Measurements from ENCODE around the gene WRNIP1.

The WRNIP1 gene

GRCh38 chr6:2784930-2785329 is 19.7 kb downstream of the WRNIP1 start:
- H3K4me3 ChIP-seq (ENCODE audit: low read depth, low read length), result no peak overlapping the region
- peaks cover 8% of the 10 kb centered on the region for H3K4me1 ChIP-seq (ENCODE audit: control insufficient read depth, insufficient read depth, low read length, unreplicated experiment)
- H3K27me3 ChIP-seq (ENCODE audit: insufficient read depth, low read length), result no peaks in the 10 kb centered on the region
- H3K79me2 ChIP-seq (ENCODE audit: control insufficient read depth, insufficient read depth, low read length, unreplicated experiment), result peaks cover 6% of the 10 kb centered on the region
- H3K36me3 ChIP-seq (ENCODE audit: insufficient read depth, low read length), result no peaks in the 10 kb centered on the region; the same call in 1 of the 2 replicates
- H2AFZ ChIP-seq (ENCODE audit: low read length, unreplicated experiment), result no peak overlapping the region
- H3K27ac ChIP-seq (ENCODE audit: low read depth, low read length), result no peak overlapping the region

GRCh38 chr6:2786269-2786668 is 21.1 kb downstream of the WRNIP1 start:
- no peaks in the 10 kb centered on the region for H3K79me2 ChIP-seq (ENCODE audit: control insufficient read depth, insufficient read depth, low read length, unreplicated experiment)
- no peaks in the 10 kb centered on the region; the same call in 1 of the 2 replicates for H3K36me3 ChIP-seq (ENCODE audit: insufficient read depth, low read length)
- no peaks in the 10 kb centered on the region for H3K27me3 ChIP-seq (ENCODE audit: insufficient read depth, low read length)
- no peak overlapping the region for H3K4me3 ChIP-seq (ENCODE audit: low read depth, low read length)
- peaks cover 22% of the 10 kb centered on the region for H3K4me1 ChIP-seq (ENCODE audit: control insufficient read depth, insufficient read depth, low read length, unreplicated experiment)
- no peak overlapping the region for H2AFZ ChIP-seq (ENCODE audit: low read length, unreplicated experiment)
- H3K27ac ChIP-seq (ENCODE audit: low read depth, low read length), result no peak overlapping the region

GRCh38 chr6:2790588-2791449 is 25.6 kb downstream of the WRNIP1 start:
- Histone ChIP-seq H3K4me3 (ENCODE audit: low read depth, low read length) (peak overlapping the region; percentile 67), H3K36me3 (ENCODE audit: insufficient read depth, low read length) (no peaks in the 10 kb centered on the region), H2AFZ (ENCODE audit: low read length, unreplicated experiment) (peak overlapping the region; percentile 85), H3K4me1 (ENCODE audit: control insufficient read depth, insufficient read depth, low read length, unreplicated experiment) (peaks cover 26% of the 10 kb centered on the region), H3K79me2 (ENCODE audit: control insufficient read depth, insufficient read depth, low read length, unreplicated experiment) (no peaks in the 10 kb centered on the region), H3K27ac (ENCODE audit: low read depth, low read length) (peak overlapping the region; percentile 98), H3K27me3 (ENCODE audit: insufficient read depth, low read length) (no peaks in the 10 kb centered on the region)

GRCh38 chr6:2791450-2791974 is 26.3 kb downstream of the WRNIP1 start:
- Histone ChIP-seq H3K79me2 (ENCODE audit: control insufficient read depth, insufficient read depth, low read length, unreplicated experiment) (no peaks in the 10 kb centered on the region), H3K27me3 (ENCODE audit: insufficient read depth, low read length) (no peaks in the 10 kb centered on the region), H3K36me3 (ENCODE audit: insufficient read depth, low read length) (no peaks in the 10 kb centered on the region), H3K27ac (ENCODE audit: low read depth, low read length) (peak overlapping the region; percentile 98), H3K4me3 (ENCODE audit: low read depth, low read length) (no peak overlapping the region), H3K4me1 (ENCODE audit: control insufficient read depth, insufficient read depth, low read length, unreplicated experiment) (peaks cover 26% of the 10 kb centered on the region), H2AFZ (ENCODE audit: low read length, unreplicated experiment) (no peak overlapping the region)

GRCh38 chr6:2792330-2793110 is 27.3 kb downstream of the WRNIP1 start:
- Histone ChIP-seq H3K27me3 (ENCODE audit: insufficient read depth, low read length) (no peaks in the 10 kb centered on the region), H3K79me2 (ENCODE audit: control insufficient read depth, insufficient read depth, low read length, unreplicated experiment) (no peaks in the 10 kb centered on the region), H3K36me3 (ENCODE audit: insufficient read depth, low read length) (no peaks in the 10 kb centered on the region), H3K4me3 (ENCODE audit: low read depth, low read length) (no peak overlapping the region), H3K4me1 (ENCODE audit: control insufficient read depth, insufficient read depth, low read length, unreplicated experiment) (peaks cover 26% of the 10 kb centered on the region), H2AFZ (ENCODE audit: low read length, unreplicated experiment) (no peak overlapping the region), H3K27ac (ENCODE audit: low read depth, low read length) (no peak overlapping the region)

GRCh38 chr6:2793534-2794151 is 28.4 kb downstream of the WRNIP1 start:
- Histone ChIP-seq H3K36me3 (ENCODE audit: insufficient read depth, low read length) (no peaks in the 10 kb centered on the region), H3K27ac (ENCODE audit: low read depth, low read length) (no peak overlapping the region)

GRCh38 chr6:2794171-2794730 is 29.1 kb downstream of the WRNIP1 start:
- Histone ChIP-seq H2AFZ (ENCODE audit: low read length, unreplicated experiment) (no peak overlapping the region), H3K36me3 (ENCODE audit: insufficient read depth, low read length) (no peaks in the 10 kb centered on the region), H3K27ac (ENCODE audit: low read depth, low read length) (no peak overlapping the region), H3K27me3 (ENCODE audit: insufficient read depth, low read length) (no peaks in the 10 kb centered on the region), H3K4me1 (ENCODE audit: control insufficient read depth, insufficient read depth, low read length, unreplicated experiment) (peaks cover 22% of the 10 kb centered on the region), H3K79me2 (ENCODE audit: control insufficient read depth, insufficient read depth, low read length, unreplicated experiment) (no peaks in the 10 kb centered on the region), H3K4me3 (ENCODE audit: low read depth, low read length) (no peak overlapping the region)

More at GRCh38 chr6:2793534-2794151, 28.4 kb downstream of the WRNIP1 start:
- no peaks in the 10 kb centered on the region for H3K27me3 ChIP-seq (ENCODE audit: insufficient read depth, low read length)
- peaks cover 26% of the 10 kb centered on the region for H3K4me1 ChIP-seq (ENCODE audit: control insufficient read depth, insufficient read depth, low read length, unreplicated experiment)
- H3K4me3 ChIP-seq (ENCODE audit: low read depth, low read length), result no peak overlapping the region
- H2AFZ ChIP-seq (ENCODE audit: low read length, unreplicated experiment), result no peak overlapping the region
- no peaks in the 10 kb centered on the region for H3K79me2 ChIP-seq (ENCODE audit: control insufficient read depth, insufficient read depth, low read length, unreplicated experiment)

- H3K4me1 ChIP-seq (ENCODE audit: control insufficient read depth, insufficient read depth, low read length, unreplicated experiment), result peaks cover 15% of the 10 kb centered on the region
- H2AFZ ChIP-seq (ENCODE audit: low read length, unreplicated experiment), result no peak overlapping the region
- H3K36me3 ChIP-seq (ENCODE audit: insufficient read depth, low read length), result no peaks in the 10 kb centered on the region
- no peak overlapping the region for H3K4me3 ChIP-seq (ENCODE audit: low read depth, low read length)
- H3K27me3 ChIP-seq (ENCODE audit: insufficient read depth, low read length), result no peaks in the 10 kb centered on the region
- H3K79me2 ChIP-seq (ENCODE audit: control insufficient read depth, insufficient read depth, low read length, unreplicated experiment), result no peaks in the 10 kb centered on the region
- no peak overlapping the region for H3K27ac ChIP-seq (ENCODE audit: low read depth, low read length)
Measured at GRCh38 chr6:2795162-2795561, 30.0 kb downstream of the WRNIP1 start.

GRCh38 chr6:2795956-2796355 is 30.8 kb downstream of the WRNIP1 start:
- no peak overlapping the region for H3K27ac ChIP-seq (ENCODE audit: low read depth, low read length)
- no peak overlapping the region for H3K4me3 ChIP-seq (ENCODE audit: low read depth, low read length)
- no peaks in the 10 kb centered on the region for H3K79me2 ChIP-seq (ENCODE audit: control insufficient read depth, insufficient read depth, low read length, unreplicated experiment)
- no peaks in the 10 kb centered on the region for H3K36me3 ChIP-seq (ENCODE audit: insufficient read depth, low read length)
- H3K4me1 ChIP-seq (ENCODE audit: control insufficient read depth, insufficient read depth, low read length, unreplicated experiment), result peaks cover 7% of the 10 kb centered on the region
- H3K27me3 ChIP-seq (ENCODE audit: insufficient read depth, low read length), result no peaks in the 10 kb centered on the region
- no peak overlapping the region for H2AFZ ChIP-seq (ENCODE audit: low read length, unreplicated experiment)

- Histone ChIP-seq H2AFZ (ENCODE audit: low read length, unreplicated experiment) (no peak overlapping the region), H3K4me3 (ENCODE audit: low read depth, low read length) (no peak overlapping the region), H3K27ac (ENCODE audit: low read depth, low read length) (no peak overlapping the region), H3K36me3 (ENCODE audit: insufficient read depth, low read length) (no peaks in the 10 kb centered on the region), H3K79me2 (ENCODE audit: control insufficient read depth, insufficient read depth, low read length, unreplicated experiment) (no peaks in the 10 kb centered on the region), H3K4me1 (ENCODE audit: control insufficient read depth, insufficient read depth, low read length, unreplicated experiment) (no peaks in the 10 kb centered on the region), H3K27me3 (ENCODE audit: insufficient read depth, low read length) (no peaks in the 10 kb centered on the region)
Measured at GRCh38 chr6:2796861-2797260, 31.7 kb downstream of the WRNIP1 start.

Data from ACC112 (cell line).